ENCODE measurements around the gene TMEM51. TPM values are rescaled to one million over a fixed set of nuclear protein-coding genes. Genes with fewer than 3 reads are reported as not detected.

The TMEM51 gene
- total and polyA plus RNA-seq, 10 of the 15 experiments (the other 5 are each of a cell fraction or from before 2014, with no cell fraction given) = 0.55 to 4.8 (median 3.1) TPM

DNA sequence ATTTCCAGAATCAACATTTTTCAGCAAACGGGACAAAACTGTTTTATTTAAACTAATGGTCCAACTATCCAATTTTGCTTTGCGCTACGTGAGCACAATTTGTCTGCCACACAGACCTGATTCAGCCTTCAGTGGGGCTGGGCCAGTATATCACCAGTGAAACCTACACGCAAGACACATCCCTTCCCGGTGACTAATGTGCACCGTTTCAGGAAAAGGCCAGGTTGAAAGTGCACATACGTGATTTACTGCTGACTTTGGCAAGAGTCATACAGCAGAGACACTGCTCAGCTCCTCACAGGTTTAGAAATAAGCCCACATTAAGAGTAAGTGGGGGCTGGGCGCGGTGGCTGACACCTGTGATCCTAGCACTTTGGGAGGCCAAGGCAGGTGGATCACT, 5.1 kb upstream of the TMEM51 start:
- Histone ChIP-seq H3K9ac (ENCODE audit: control insufficient read depth, insufficient read depth, low read length) (no peak overlapping the region), H3K4me3 (no peak overlapping the region), H3K9me3 (replicated peaks; ENCODE audit: control insufficient read depth, insufficient read depth, low read length) (no peaks in the 10 kb centered on the region; the same call in 2 of the 3 replicates), H3K4me2 (ENCODE audit: control insufficient read depth, insufficient read depth) (no peak overlapping the region), H3K27me3 (replicated peaks in 1 of 2; ENCODE audit: control insufficient read depth in 2 of 2, insufficient read depth in 2 of 2, low read length in 1 of 2) (peaks cover 10 to 16% of the 10 kb centered on the region in 2 experiments; a peak in 3 of 4 replicates), H2AFZ (ENCODE audit: control insufficient read depth, low read depth, low read length) (no peak overlapping the region), H3K4me1 (ENCODE audit: control insufficient read depth, insufficient read depth, low read length) (peaks cover 6% of the 10 kb centered on the region), H3K36me3 (ENCODE audit: control insufficient read depth in 2 of 2, insufficient read depth in 2 of 2, low read length in 1 of 2) (no peaks in the 10 kb centered on the region), H3K27ac (ENCODE audit: control insufficient read depth, insufficient read depth) (no peak overlapping the region), H3K79me2 (ENCODE audit: control insufficient read depth, insufficient read depth, low read length) (no peaks in the 10 kb centered on the region), H4K20me1 (ENCODE audit: control insufficient read depth, insufficient read depth) (no peaks in the 10 kb centered on the region)
- ATAC-seq (no peak), DNase-seq (ENCODE audit: low read depth, low spot score) (no peak), FAIRE-seq (no peak)
- intact Hi-C loops (cut with micrococcal nuclease; ENCODE audit: unreplicated experiment) = no loop called here
- in situ Hi-C loops (cut with MboI) = no loop called here
- RAD21 ChIA-PET (ENCODE audit: unreplicated experiment) = interaction anchor here (2.6 kb wide), 1 partner anchor 20 kb away, joined by 10 read pairs; no protein-coding TSS in a partner anchor
- SMC1A ChIA-PET (ENCODE audit: uncharacterized antibody, unreplicated experiment) = interaction anchor here (0.7 to 1.2 kb wide), 3 partner anchors 20 to 123 kb away, joined by 3 to 4 read pairs (median 3); no protein-coding TSS in a partner anchor
- 63% methylated on average over 9 of the region's 9 CpGs for WGBS (ENCODE audit: insufficient coverage, insufficient replicate concordance, low lambda C conversion rate, missing lambda C conversion rate)
- BruUV-seq (replicated peaks) = no TSS peak
- POLR2A ChIA-PET = no interaction called here
- CTCF ChIA-PET = interaction anchor here (0.6 kb wide), 1 partner anchor 283 kb away, joined by 3 read pairs; no protein-coding TSS in a partner anchor
- TF ChIP-seq CREM (IDR thresholded peaks at IDR 0.05; ENCODE audit: low read depth) (no peak), RFX5 (IDR thresholded peaks at IDR 0.05; ENCODE audit: low read depth, low read length) (no peak), JUND (IDR thresholded peaks at IDR 0.05; ENCODE audit: low read depth, low read length) (no peak)
- TF ChIP-seq, protein P1, sequence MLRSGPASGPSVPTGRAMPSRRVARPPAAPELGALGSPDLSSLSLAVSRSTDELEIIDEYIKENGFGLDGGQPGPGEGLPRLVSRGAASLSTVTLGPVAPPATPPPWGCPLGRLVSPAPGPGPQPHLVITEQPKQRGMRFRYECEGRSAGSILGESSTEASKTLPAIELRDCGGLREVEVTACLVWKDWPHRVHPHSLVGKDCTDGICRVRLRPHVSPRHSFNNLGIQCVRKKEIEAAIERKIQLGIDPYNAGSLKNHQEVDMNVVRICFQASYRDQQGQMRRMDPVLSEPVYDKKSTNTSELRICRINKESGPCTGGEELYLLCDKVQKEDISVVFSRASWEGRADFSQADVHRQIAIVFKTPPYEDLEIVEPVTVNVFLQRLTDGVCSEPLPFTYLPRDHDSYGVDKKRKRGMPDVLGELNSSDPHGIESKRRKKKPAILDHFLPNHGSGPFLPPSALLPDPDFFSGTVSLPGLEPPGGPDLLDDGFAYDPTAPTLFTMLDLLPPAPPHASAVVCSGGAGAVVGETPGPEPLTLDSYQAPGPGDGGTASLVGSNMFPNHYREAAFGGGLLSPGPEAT (IDR thresholded peaks at IDR 0.05; ENCODE audit: low read depth) = no peak

DNA sequence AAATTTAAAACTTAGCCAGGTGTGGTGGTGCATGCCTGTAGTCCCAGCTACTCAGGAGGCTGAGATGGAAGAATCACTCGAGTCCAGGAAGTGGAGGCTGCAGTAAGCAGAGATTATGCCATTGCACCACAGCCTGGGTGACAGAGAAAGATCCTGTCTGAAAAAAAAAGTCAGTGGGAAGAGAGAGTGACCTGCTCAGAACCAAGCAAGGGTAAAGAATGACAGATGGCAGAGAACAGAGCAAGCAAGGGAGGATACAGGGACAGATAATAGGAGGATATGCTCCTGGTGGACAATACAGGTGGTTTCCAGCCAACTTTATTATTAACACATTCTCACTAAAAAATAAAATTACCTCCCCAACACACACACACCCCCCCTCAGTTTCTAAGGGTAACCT, 4.6 kb upstream of the TMEM51 start:
- ATAC-seq (no peak), FAIRE-seq (no peak), DNase-seq (ENCODE audit: low read depth, low spot score) (no peak)
- Histone ChIP-seq H3K27me3 (replicated peaks in 1 of 2; ENCODE audit: control insufficient read depth in 2 of 2, insufficient read depth in 2 of 2, low read length in 1 of 2) (peaks cover 10 to 16% of the 10 kb centered on the region in 2 experiments; a peak in 3 of 4 replicates), H3K27ac (ENCODE audit: control insufficient read depth, insufficient read depth) (no peak overlapping the region), H4K20me1 (ENCODE audit: control insufficient read depth, insufficient read depth) (no peaks in the 10 kb centered on the region), H3K4me3 (no peak overlapping the region), H3K4me1 (ENCODE audit: control insufficient read depth, insufficient read depth, low read length) (peaks cover 6% of the 10 kb centered on the region), H3K9ac (ENCODE audit: control insufficient read depth, insufficient read depth, low read length) (no peak overlapping the region), H3K9me3 (replicated peaks; ENCODE audit: control insufficient read depth, insufficient read depth, low read length) (no peaks in the 10 kb centered on the region; the same call in 2 of the 3 replicates), H2AFZ (ENCODE audit: control insufficient read depth, low read depth, low read length) (no peak overlapping the region), H3K4me2 (ENCODE audit: control insufficient read depth, insufficient read depth) (no peak overlapping the region), H3K36me3 (ENCODE audit: control insufficient read depth in 2 of 2, insufficient read depth in 2 of 2, low read length in 1 of 2) (no peaks in the 10 kb centered on the region), H3K79me2 (ENCODE audit: control insufficient read depth, insufficient read depth, low read length) (no peaks in the 10 kb centered on the region)
- SMC1A ChIA-PET (ENCODE audit: uncharacterized antibody, unreplicated experiment) = interaction anchor here (1.1 kb wide), 1 partner anchor 123 kb away, joined by 3 read pairs; no protein-coding TSS in a partner anchor
- BruUV-seq (replicated peaks) = no TSS peak
- TF ChIP-seq FOXM1 (IDR thresholded peaks at IDR 0.05; ENCODE audit: low read depth, low read length) (no peak), GATAD2B (conservative IDR thresholded peaks at IDR 0.05; ENCODE audit: low read depth) (no peak), ZNF622 (IDR thresholded peaks at IDR 0.05) (no peak), SMARCA5 (IDR thresholded peaks at IDR 0.05) (no peak), IRF4 (IDR thresholded peaks at IDR 0.05; ENCODE audit: low read depth, low read length) (no peak), ASH2L (IDR thresholded peaks at IDR 0.05; ENCODE audit: borderline replicate concordance, low read depth) (no peak), KLF5 (IDR thresholded peaks at IDR 0.05; ENCODE audit: partially characterized antibody) (no peak)
- TF ChIP-seq, protein P2, sequence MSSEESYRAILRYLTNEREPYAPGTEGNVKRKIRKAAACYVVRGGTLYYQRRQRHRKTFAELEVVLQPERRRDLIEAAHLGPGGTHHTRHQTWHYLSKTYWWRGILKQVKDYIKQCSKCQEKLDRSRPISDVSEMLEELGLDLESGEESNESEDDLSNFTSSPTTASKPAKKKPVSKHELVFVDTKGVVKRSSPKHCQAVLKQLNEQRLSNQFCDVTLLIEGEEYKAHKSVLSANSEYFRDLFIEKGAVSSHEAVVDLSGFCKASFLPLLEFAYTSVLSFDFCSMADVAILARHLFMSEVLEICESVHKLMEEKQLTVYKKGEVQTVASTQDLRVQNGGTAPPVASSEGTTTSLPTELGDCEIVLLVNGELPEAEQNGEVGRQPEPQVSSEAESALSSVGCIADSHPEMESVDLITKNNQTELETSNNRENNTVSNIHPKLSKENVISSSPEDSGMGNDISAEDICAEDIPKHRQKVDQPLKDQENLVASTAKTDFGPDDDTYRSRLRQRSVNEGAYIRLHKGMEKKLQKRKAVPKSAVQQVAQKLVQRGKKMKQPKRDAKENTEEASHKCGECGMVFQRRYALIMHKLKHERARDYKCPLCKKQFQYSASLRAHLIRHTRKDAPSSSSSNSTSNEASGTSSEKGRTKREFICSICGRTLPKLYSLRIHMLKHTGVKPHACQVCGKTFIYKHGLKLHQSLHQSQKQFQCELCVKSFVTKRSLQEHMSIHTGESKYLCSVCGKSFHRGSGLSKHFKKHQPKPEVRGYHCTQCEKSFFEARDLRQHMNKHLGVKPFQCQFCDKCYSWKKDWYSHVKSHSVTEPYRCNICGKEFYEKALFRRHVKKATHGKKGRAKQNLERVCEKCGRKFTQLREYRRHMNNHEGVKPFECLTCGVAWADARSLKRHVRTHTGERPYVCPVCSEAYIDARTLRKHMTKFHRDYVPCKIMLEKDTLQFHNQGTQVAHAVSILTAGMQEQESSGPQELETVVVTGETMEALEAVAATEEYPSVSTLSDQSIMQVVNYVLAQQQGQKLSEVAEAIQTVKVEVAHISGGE (CRISPR knock-in tag; IDR thresholded peaks at IDR 0.05) = no peak
- CTCF ChIA-PET = interaction anchor here (5.6 kb wide), 1 partner anchor 124 kb away, joined by 73 read pairs; no protein-coding TSS in a partner anchor
- RAD21 ChIA-PET (ENCODE audit: unreplicated experiment) = interaction anchor here (2.6 kb wide), 1 partner anchor 20 kb away, joined by 10 read pairs; no protein-coding TSS in a partner anchor
- intact Hi-C loops (cut with micrococcal nuclease; ENCODE audit: unreplicated experiment) (no loop called here), in situ Hi-C loops (cut with MboI) (no loop called here)
- POLR2A ChIA-PET = no interaction called here
- WGBS (ENCODE audit: insufficient coverage, insufficient replicate concordance, low lambda C conversion rate, missing lambda C conversion rate) = 0% methylated on average over 1 of the region's 1 CpG

Measured in GM12878 (cell line).